Middle frontal gyrus (tissue), 1 donor: Measurements from ENCODE around the gene BSND.

ENCODE experiments used
- DNase-seq: peaks from one replicate; pipeline ENCODE4 v3.0.0-alpha.2; 2015; ENCODE audit warnings: low spot score; ENCODE audit errors: extremely low spot score

The BSND gene

DNA sequence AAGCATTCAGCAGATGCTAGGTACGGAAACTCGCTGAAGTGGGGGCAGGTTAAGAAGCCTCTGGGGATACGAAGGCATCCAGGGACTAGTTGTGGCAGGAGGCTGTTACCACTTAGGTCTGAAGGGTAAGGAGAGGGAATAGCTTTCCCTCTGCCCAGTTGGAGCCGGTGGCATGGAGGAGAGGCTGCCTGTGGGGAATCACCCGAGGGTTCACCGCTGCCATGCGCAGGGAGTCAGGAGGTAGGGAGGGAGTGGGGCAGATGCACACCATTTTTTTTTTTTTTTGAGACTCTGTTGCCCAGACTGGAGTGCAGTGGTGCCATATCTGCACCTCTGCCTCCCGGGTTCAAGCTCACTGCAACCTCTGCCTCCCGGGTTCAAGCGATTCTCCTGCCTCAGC is 46.7 kb downstream of the BSND start:
- DNase-seq = no peak

- DNase-seq = no peak
These were observed 48.1 kb downstream of the BSND start for GRCh38 chr1:55046871-55047270.

- no peak for DNase-seq
These were observed 48.9 kb downstream of the BSND start for GRCh38 chr1:55047611-55048010.

DNA sequence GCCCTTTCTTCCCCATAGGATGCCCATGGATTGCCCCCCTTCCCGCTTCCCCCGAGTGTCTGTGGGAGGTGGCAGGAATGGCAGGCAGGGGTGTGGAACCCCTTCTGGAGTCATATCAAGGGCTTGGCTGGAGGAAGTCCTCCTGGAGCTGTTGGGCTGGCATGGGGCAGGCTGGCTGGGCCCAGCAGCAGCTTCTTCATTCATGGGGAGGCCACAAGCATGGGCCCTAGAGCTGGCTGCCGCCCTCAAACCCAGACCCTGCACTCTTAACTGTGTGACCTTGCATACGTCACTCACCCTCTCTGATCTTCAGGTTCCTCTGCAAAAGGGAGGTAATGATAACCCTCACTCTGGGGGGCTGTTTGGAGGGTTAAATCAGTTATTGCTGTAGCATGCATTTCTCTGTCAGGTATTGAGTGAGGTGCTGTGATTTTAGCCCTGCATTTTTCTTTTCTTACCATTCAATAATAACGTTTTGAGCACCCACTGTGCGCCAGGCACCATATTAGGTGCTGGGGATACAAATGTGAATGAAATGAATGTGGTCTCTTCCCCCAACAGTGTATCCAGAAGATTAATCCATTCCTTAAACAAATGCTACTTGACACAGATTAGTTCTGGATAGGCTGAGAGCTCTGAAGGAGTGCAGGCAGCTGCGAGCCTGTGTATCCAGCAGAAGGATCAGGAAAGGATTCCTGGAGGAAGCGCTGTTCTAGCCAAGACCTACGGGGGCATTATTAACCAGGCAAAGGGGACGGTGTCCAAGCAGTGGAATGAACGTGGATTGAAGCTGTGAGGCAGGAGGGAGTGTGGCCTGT is 49.9 kb downstream of the BSND start:
- no peak for DNase-seq

GRCh38 chr1:55049271-55049913 is 50.7 kb downstream of the BSND start:
- DNase-seq = no peak

- no peak for DNase-seq
These were observed 51.2 kb downstream of the BSND start for GRCh38 chr1:55049914-55050278.

DNA sequence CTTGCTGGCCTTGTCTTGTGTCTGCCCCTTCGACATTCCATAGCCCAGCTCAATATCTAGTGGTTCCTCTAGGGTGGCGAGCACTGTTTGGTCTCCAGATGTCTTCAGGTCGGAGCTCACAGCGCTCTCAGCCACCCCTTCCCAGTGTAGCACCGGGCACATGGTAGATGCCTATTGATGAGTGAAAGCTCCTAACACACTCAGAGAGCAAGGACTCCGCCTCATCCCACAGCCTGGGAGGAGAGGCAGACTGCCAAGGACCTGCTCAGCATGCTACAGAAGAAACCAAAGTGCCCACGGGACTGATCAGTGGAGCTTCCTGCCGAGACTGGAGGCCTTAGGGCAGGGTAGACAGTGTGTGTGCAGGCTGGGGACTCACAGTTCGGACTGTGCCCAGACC is 51.5 kb downstream of the BSND start:
- no peak for DNase-seq

DNA sequence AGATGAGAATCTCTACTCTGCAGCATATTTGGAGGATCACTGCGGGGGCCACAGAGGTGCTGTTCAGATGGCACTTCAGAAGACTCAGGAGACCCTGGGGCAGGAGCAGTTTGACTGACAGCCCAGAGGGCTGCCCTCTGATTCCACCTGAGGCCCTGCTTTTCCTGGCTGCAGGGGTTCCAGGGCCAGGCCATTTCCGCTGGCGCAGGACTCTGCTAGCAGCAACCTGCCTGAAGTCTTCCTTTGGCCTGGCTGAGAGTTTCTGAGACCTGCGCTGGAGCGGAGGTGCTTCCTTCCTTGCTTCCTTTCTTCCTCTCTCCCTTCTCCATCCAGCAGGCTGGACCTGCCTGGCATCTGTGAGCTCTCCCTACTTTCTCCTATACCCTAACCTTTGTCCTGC is 52.4 kb downstream of the BSND start:
- DNase-seq = no peak

DNA sequence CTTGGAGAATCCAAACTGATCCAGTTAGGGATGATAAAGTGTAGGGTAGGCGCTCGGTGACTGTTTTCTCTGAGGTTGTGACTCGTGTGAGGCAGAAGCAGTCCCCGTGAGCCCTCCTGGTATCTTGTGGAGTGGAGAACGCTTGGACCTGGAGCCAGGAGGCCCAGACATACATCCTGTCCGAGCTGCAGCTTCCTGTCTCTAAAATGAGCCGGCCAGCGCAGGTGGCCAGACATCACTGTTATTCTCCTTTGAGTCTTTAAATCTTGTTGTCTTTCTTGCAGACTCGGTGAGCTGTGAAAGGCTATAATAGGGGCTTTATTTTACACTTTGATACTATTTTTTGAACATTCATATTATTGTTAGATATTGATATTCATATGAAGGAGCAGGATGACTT is 52.9 kb downstream of the BSND start:
- no peak for DNase-seq

DNA sequence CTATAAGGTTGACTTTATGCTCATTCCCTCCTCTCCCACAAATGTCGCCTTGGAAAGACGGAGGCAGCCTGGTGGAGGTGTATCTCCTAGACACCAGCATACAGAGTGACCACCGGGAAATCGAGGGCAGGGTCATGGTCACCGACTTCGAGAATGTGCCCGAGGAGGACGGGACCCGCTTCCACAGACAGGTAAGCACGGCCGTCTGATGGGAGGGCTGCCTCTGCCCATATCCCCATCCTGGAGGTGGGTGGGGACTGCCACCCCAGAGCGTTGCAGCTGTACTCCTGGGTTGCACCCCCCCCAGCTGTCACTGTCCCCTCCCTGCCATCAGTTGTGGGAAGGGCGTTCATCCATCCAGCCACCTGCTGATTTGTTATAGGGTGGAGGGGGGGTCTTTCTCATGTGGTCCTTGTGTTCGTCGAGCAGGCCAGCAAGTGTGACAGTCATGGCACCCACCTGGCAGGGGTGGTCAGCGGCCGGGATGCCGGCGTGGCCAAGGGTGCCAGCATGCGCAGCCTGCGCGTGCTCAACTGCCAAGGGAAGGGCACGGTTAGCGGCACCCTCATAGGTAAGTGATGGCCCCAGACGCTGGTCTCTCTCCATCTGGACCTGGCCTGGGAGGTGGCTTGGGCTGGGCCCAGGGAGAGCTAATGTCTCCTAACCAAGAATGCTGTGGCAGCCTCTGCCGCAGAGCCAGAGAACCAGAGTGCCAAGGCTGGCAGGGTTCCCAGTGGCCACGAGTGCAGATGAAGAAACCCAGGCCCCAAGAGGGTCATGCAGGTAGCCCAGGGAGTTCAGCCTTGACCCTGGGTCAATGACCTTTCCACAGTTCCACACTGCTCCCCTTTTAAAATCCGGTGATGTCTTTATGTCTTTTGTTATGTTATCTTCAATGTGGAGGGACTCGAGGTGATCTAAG is 53.7 kb downstream of the BSND start:
- DNase-seq = no peak

DNA sequence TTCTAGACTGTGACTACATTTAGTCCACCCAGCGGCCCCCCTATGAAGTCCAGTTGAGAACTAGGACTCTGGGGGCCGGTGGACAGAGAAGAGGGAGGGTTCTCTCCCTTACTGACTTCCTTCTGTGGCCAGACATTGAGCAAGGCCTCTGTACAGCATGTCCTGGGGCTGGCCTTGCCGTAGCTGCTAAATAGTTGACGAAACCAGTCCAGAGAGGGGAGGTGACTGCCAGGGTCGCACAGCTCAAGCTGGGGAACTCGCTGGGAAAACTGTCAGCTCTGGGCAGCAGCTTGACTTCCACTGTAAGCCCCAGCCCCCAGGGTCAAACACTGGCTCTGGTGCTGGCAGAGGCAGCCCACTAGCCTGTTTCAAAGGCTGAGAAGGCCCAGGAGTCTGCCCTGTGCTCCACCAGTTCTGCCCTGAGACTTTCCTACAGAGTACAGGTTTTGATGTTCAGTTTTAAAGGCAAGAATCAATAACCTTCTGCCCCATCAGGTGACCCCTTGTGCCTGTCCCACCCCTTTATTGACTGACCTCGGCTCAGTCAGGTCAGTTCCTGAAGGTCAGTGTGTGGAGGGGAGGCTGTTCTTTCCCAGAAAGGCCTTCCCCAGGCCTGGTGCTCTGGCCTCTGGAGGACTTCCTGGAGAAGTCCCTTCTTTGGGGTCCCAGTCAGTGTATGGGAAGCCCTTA is 54.7 kb downstream of the BSND start:
- no peak for DNase-seq

GRCh38 chr1:55054396-55054795 is 55.7 kb downstream of the BSND start:
- no peak for DNase-seq

DNA sequence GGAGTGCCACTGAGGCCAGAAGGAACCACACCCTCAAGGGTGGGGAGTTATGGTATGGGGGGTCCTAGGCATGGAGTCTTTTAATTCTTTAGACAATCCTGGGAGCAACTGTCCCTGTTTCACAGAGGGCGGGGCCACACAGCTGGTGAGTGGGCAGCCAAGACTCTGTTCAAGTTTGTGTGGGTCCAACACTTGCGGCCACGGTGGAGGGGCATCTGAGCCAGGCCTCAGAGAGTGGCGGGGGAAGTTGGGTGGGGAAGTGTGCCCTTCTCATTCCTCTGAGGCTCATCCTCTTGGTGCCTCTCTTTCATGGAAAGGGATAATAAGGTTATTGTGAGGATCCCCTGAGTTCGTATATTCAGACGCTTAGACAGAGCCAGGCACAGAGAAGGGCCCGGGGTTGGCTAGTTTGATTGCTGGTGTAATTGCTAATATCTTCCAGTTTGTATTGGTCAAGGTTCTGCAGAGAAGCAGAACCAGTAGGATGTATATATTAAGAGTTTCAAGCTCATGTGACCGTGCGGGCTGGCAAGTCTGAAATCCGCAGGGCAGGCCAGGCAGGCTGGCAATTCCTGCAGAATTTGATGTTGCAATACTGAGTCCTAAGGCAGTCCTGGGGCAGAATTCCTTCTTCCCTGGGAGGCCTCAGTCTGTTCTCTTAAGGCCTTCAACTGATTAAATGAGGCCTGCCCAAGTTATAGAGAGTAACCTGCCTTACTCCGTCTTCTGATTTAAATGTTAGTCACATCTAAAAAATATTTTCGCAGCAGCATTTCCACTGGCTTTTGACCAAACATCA is 56.5 kb downstream of the BSND start:
- DNase-seq = no peak

GRCh38 chr1:55055951-55056631 is 57.4 kb downstream of the BSND start:
- no peak for DNase-seq

DNA sequence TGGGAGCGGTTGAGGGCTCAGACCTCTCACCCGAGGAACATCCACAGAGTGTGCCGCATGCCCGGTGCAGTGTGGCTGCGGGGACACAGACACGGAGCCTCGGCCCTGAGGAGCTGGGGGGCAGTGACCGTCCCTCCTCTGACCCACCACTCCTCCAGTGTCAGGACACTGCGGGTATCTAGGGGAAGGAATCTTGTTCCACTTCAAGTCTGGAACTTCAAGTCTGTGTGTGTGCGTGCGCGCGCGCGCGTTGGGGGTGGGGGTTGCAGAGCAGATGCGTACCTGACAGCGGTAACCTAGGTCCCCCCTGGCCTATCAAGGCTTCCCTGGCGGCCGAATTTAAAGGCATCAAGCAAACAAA is 57.9 kb downstream of the BSND start:
- no peak for DNase-seq

DNA sequence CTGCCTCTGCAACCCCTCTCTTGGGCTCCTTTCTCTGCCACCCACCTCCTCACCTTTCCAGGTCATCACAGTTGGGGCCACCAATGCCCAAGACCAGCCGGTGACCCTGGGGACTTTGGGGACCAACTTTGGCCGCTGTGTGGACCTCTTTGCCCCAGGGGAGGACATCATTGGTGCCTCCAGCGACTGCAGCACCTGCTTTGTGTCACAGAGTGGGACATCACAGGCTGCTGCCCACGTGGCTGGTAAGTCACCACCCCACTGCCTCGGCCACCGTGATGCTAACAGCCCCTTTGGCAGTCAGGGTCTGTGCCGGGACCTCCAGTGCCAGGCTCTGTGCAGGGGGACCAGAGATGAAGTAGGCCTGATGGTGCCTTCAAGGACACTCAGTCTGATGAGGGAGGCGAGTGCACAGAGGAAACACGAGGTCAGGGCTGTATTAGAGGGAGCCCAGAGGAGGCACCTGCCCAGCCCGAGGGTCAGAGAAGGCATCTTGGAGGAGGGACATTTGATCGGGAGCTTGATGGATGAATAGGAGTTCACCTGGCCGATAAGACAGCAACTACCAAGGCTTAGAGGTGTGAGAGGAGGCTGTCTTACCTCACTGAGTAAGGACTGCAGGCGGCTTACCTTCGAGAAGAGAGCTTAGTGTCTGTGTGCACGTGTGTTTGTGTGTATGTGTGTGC is 58.7 kb downstream of the BSND start:
- DNase-seq = no peak

GRCh38 chr1:55057956-55058298 is 59.2 kb downstream of the BSND start:
- DNase-seq = no peak

DNA sequence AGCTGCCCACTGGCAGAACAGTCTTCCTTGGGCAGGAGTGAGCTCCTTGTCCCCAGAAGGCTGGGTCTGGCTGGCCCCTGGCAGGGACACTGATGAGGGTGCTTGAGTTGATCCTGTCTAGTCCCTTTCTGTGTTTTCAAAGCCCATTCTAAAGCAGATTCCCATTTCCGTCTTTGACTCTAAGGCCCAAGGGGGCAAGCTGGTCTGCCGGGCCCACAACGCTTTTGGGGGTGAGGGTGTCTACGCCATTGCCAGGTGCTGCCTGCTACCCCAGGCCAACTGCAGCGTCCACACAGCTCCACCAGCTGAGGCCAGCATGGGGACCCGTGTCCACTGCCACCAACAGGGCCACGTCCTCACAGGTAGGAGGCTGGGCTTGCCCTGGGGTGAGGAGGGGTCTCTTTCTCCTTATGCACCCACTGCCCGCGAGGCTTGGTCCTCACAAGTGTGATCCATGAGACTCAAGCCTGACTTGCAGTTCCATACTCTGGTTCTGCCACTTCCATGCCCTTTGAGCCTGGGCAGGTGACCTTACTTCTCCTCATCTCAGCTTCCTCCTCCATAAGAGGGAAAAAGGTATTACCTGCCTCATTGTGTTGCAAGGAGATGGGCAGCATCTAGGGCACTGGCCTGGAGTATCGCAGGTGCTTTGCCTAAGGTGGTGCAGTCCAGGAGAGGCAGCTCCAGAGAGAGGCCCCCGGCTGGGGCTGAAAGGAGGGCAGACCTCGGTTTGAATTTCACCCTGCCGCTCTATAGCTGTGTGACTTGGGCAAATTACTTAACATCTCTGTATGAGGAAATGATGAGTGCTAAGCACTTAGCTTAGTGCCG is 60.8 kb downstream of the BSND start:
- no peak for DNase-seq
